HL-60 (cell line): ENCODE results near the gene UBE2J2.

Experiments
- SPI1 ChIP-seq: IDR thresholded peaks from 2 replicates; pipeline ENCODE4 v1.6.1; 2012; ENCODE audit warnings: low read depth, mild to moderate bottlenecking, borderline replicate concordance
- TF ChIP-seq, protein P1 (sequence below): IDR thresholded peaks from one replicate; pipeline ENCODE4 v1.5.1; 2011; ENCODE audit warnings: low read length, control low read depth, inconsistent platforms; ENCODE audit not compliant: insufficient read depth
- TF ChIP-seq, protein P2 (sequence below): IDR thresholded peaks from 2 replicates; pipeline ENCODE4 v1.6.1; 2012; ENCODE audit warnings: low read depth; ENCODE audit not compliant: insufficient replicate concordance

DNA sequence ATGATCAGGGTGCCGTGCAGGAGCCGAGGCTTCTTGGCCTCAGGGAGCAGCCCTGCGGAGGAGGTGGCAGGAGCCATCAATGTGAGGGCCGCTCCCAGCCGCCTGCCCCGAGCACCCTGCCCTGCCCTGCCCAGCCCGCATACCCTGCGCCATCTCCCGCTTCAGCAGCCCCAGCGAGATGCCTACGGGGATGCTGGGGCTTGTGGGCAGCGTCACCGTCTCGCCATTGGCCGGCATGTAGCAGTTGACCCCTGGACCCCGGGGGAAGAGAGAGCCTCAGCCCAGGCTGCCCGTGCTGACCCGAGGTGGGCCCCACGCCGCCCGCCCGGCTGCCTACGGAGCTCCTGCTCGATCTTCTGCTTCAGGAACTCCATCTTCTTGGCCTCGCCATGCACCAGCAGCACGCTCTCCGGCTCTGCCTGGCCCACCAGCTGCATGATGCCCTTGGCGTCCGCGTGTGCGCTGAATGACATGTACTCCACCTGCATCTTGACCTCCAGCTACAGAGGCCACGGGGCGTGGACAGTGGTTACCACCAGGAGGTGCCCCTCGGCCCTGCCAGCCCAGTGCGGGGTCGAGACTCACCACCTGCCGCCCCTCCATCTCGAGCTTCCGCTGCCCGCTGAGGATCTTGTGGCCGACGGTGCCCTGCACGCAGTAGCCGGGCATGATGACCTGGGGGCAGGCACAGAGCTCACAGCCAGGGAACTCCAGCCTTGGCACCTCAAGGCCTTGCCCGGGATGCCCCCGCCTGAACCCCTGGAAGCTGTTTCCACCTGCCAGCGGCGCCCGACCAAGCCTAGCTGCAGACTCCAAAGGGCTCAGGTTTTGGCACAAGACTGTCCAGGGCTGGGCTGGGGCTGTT, 39.0 kb upstream of the UBE2J2 start:
- TF ChIP-seq, protein P1, sequence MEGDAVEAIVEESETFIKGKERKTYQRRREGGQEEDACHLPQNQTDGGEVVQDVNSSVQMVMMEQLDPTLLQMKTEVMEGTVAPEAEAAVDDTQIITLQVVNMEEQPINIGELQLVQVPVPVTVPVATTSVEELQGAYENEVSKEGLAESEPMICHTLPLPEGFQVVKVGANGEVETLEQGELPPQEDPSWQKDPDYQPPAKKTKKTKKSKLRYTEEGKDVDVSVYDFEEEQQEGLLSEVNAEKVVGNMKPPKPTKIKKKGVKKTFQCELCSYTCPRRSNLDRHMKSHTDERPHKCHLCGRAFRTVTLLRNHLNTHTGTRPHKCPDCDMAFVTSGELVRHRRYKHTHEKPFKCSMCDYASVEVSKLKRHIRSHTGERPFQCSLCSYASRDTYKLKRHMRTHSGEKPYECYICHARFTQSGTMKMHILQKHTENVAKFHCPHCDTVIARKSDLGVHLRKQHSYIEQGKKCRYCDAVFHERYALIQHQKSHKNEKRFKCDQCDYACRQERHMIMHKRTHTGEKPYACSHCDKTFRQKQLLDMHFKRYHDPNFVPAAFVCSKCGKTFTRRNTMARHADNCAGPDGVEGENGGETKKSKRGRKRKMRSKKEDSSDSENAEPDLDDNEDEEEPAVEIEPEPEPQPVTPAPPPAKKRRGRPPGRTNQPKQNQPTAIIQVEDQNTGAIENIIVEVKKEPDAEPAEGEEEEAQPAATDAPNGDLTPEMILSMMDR = no peak
- TF ChIP-seq SPI1 = no peak
- TF ChIP-seq, protein P2, sequence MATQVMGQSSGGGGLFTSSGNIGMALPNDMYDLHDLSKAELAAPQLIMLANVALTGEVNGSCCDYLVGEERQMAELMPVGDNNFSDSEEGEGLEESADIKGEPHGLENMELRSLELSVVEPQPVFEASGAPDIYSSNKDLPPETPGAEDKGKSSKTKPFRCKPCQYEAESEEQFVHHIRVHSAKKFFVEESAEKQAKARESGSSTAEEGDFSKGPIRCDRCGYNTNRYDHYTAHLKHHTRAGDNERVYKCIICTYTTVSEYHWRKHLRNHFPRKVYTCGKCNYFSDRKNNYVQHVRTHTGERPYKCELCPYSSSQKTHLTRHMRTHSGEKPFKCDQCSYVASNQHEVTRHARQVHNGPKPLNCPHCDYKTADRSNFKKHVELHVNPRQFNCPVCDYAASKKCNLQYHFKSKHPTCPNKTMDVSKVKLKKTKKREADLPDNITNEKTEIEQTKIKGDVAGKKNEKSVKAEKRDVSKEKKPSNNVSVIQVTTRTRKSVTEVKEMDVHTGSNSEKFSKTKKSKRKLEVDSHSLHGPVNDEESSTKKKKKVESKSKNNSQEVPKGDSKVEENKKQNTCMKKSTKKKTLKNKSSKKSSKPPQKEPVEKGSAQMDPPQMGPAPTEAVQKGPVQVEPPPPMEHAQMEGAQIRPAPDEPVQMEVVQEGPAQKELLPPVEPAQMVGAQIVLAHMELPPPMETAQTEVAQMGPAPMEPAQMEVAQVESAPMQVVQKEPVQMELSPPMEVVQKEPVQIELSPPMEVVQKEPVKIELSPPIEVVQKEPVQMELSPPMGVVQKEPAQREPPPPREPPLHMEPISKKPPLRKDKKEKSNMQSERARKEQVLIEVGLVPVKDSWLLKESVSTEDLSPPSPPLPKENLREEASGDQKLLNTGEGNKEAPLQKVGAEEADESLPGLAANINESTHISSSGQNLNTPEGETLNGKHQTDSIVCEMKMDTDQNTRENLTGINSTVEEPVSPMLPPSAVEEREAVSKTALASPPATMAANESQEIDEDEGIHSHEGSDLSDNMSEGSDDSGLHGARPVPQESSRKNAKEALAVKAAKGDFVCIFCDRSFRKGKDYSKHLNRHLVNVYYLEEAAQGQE = no peak
